AG04450 (cell line): Measurements from ENCODE around the gene MEPE. TPM values are rescaled to one million over a fixed set of nuclear protein-coding genes. Genes with fewer than 3 reads are reported as not detected.

Experiments used
- CTCF ChIA-PET: fragments of 300-600, 350-600 bp; formaldehyde crosslinking; extraction: SDS; loops from one replicate; lab custom pipeline; 2022; ENCODE audit warnings: antibody characterized with exemption, inconsistent platforms; lab: Charles Lee
- POLR2A ChIA-PET: fragments of 350-600 bp; formaldehyde crosslinking; extraction: SDS; loops from one replicate; lab custom pipeline; 2021; ENCODE audit warnings: antibody characterized with exemption, inconsistent platforms; lab: Yijun Ruan, JAX
- DNase-seq: peaks from one replicate; pipeline ENCODE4 v3.0.0-alpha.2; 2011; ENCODE audit warnings: low read depth, low spot score
- H3K27ac ChIP-seq: one replicate; pipeline ENCODE4 v1.5.1; 2012; ENCODE audit warnings: low read depth, low read length, control low read depth
- H3K27me3 ChIP-seq: one replicate; pipeline ENCODE4 v1.6.0; 2012; ENCODE audit warnings: low read length; ENCODE audit not compliant: control insufficient read depth, insufficient read depth
- H3K4me3 ChIP-seq: 2 replicates; pipeline ENCODE4 v1.5.1; 2011; ENCODE audit warnings: mild to moderate bottlenecking, low read depth, low read length, control low read depth
- H3K9me3 ChIP-seq: 2 replicates; pipeline ENCODE4 v1.5.1; 2012; ENCODE audit warnings: low read length; ENCODE audit not compliant: control insufficient read depth, insufficient read depth
- polyA plus RNA-seq: library from polyadenylated mRNA; depleted of rRNA; stranded (reverse); fragments of >200 nt; gene quantifications from 2 replicates; pipeline ENCODE4 v1.2.3, GENCODE V29; 2011
- TF ChIP-seq, protein P1 (sequence below): IDR thresholded peaks from 2 replicates; pipeline ENCODE4 v1.5.1; 2011; ENCODE audit warnings: low read depth, low read length, control low read depth, inconsistent platforms

MEPE gene
- polyA plus RNA-seq, 1 experiment = not detected

- no peak for DNase-seq
- Histone ChIP-seq H3K9me3 (no peaks in the 10 kb centered on the region), H3K27ac (no peak overlapping the region), H3K27me3 (peaks cover 2% of the 10 kb centered on the region), H3K4me3 (no peak overlapping the region)
- TF ChIP-seq, protein P1, sequence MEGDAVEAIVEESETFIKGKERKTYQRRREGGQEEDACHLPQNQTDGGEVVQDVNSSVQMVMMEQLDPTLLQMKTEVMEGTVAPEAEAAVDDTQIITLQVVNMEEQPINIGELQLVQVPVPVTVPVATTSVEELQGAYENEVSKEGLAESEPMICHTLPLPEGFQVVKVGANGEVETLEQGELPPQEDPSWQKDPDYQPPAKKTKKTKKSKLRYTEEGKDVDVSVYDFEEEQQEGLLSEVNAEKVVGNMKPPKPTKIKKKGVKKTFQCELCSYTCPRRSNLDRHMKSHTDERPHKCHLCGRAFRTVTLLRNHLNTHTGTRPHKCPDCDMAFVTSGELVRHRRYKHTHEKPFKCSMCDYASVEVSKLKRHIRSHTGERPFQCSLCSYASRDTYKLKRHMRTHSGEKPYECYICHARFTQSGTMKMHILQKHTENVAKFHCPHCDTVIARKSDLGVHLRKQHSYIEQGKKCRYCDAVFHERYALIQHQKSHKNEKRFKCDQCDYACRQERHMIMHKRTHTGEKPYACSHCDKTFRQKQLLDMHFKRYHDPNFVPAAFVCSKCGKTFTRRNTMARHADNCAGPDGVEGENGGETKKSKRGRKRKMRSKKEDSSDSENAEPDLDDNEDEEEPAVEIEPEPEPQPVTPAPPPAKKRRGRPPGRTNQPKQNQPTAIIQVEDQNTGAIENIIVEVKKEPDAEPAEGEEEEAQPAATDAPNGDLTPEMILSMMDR = no peak
- ChIA-PET CTCF (interaction anchor here (1.0 to 3.0 kb wide), 5 partner anchors 8 to 300 kb away, joined by 3 to 23 read pairs (median 6); no protein-coding TSS in a partner anchor), POLR2A (no interaction called here)
Measured at GRCh38 chr4:87844452-87844851, 11.7 kb downstream of the MEPE start.

GRCh38 chr4:87846226-87846625 lies 13.5 kb downstream of the MEPE start:
- Histone ChIP-seq H3K9me3 (no peaks in the 10 kb centered on the region), H3K27ac (no peak overlapping the region), H3K27me3 (peaks cover 2% of the 10 kb centered on the region), H3K4me3 (no peak overlapping the region)
- POLR2A ChIA-PET = no interaction called here
- DNase-seq = no peak
- CTCF ChIA-PET = interaction anchor here (0.9 to 8.3 kb wide), 3 partner anchors 8 to 301 kb away, joined by 3 to 147 read pairs (median 30); no protein-coding TSS in a partner anchor
- TF ChIP-seq, protein P1 = no peak

DNA sequence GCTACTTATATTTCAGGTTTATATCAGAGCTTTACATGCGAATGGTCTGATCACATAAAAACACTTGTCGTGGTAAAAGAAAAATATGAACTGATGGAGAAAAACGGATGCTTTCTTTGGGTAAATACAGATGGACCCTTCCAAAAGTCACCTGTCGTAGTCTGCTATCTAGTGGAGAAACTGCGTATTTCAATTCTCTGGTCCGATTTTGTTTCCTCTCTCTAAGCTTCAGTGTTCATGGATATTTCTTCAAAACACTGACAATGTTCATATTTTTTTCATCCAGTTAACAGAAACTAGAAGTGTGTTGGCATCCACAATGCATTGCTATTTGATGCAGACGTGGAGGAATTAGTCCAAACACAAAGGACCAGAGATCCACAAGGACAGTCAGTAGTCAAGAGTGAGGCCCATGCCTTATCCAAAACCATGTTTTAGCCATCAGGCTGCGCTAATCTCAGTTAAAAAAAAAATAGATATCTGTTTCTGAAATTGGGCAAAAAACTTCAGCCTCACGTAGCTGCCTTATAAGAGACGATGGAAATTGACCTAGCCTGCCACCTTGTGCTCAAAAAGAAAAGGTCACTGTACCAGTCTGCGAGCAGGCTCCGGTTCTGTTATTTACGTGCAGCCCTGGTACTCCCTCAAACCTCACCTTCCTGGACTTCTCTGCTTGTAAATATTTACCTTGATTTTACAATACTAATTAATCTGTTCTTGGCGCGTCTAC lies 16.0 kb downstream of the MEPE start:
- H3K27ac ChIP-seq = no peak overlapping the region
- peaks cover 2% of the 10 kb centered on the region for H3K27me3 ChIP-seq
- ChIA-PET CTCF (interaction anchor here (0.6 to 8.3 kb wide), 48 partner anchors 9 to 613 kb away, joined by 3 to 147 read pairs (median 4); partner anchors contain the start of gene MEPE), POLR2A (no interaction called here)
- H3K4me3 ChIP-seq = no peak overlapping the region
- peak; percentile 11 for DNase-seq
- no peaks in the 10 kb centered on the region for H3K9me3 ChIP-seq
- TF ChIP-seq, protein P1 = peak; percentile 65

GRCh38 chr4:87849612-87850011 lies 16.8 kb downstream of the MEPE start:
- CTCF ChIA-PET = interaction anchor here (0.6 to 8.3 kb wide), 44 partner anchors 10 to 614 kb away, joined by 3 to 147 read pairs (median 4); no protein-coding TSS in a partner anchor
- Histone ChIP-seq H3K27ac (no peak overlapping the region), H3K4me3 (no peak overlapping the region), H3K27me3 (peaks cover 2% of the 10 kb centered on the region), H3K9me3 (no peaks in the 10 kb centered on the region)
- POLR2A ChIA-PET = no interaction called here
- TF ChIP-seq, protein P1 = no peak
- DNase-seq = no peak

- ChIA-PET CTCF (interaction anchor here (0.6 to 8.3 kb wide), 5 partner anchors 14 to 663 kb away, joined by 3 to 147 read pairs (median 35); partner anchors contain the start of gene SPP1), POLR2A (no interaction called here)
- Histone ChIP-seq H3K27ac (no peak overlapping the region), H3K4me3 (no peak overlapping the region), H3K27me3 (no peaks in the 10 kb centered on the region), H3K9me3 (no peaks in the 10 kb centered on the region)
- DNase-seq = no peak
- TF ChIP-seq, protein P1 = no peak
Measured at GRCh38 chr4:87851332-87851731, 18.6 kb downstream of the MEPE start.
